Stimulated activated CD4-positive, alpha-beta T cell treated with anti-CD3 and anti-CD28 coated beads, Interleukin-1b, Interleukin-23, amount 100 ng/mL, for 4 hours (primary cell): ENCODE measurements around the gene SELENOF.
"Not testable (repeated sequence)": the region's sequence is repeated elsewhere in the genome, so short reads cannot be mapped to it uniquely, and the experiment has no call there.

Source experiments
- DNase-seq, 2 donors: peaks; one replicate each; pipeline ENCODE4 v3.0.0-alpha.2; 2020; ENCODE audit warnings: low read depth in 2 of 2

SELENOF gene

DNA sequence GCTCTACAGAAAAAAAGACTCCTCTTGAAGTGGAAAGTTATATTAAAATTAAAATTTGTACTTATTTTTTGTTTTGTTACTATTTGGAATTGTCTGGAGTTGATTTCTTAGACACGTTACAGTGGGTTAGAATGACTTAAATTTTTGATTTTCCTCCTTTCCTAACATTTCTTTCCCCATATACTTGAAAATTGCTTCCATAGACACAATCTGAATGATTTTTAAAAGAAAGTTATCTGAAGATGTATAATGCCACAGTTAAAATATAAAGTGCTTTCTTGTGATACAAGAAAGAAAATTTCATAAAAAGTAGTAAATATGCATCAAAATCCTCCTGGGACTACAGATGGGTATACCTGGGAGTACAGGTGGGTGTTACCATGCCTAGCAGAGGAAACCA, 2.8 kb upstream of the SELENOF start:
- no peak for DNase-seq

DNA sequence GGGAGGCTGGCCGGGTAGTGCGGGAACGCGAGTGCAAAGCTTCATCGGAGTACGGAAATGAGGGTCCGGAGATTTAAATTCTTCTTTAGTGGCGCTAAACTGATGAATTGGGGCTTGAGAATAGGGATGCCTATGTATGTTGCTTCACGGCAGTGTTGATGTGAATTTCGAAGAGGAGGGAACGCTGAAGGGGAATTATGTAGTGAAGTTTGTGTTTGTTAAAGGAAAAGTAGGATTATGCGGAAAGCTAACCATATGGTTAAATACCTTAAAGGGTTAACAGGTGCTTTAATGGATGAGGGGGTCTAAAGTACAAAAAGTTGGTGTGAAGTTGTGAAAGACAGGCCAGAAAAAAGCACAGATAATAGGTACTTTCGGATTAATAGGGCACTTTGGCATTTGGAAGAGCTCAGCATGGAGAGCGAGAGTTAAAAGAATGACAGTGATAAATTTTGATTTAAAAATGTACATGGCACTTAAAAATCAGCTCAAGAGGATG, 1.9 kb upstream of the SELENOF start:
- DNase-seq: no peak

DNA sequence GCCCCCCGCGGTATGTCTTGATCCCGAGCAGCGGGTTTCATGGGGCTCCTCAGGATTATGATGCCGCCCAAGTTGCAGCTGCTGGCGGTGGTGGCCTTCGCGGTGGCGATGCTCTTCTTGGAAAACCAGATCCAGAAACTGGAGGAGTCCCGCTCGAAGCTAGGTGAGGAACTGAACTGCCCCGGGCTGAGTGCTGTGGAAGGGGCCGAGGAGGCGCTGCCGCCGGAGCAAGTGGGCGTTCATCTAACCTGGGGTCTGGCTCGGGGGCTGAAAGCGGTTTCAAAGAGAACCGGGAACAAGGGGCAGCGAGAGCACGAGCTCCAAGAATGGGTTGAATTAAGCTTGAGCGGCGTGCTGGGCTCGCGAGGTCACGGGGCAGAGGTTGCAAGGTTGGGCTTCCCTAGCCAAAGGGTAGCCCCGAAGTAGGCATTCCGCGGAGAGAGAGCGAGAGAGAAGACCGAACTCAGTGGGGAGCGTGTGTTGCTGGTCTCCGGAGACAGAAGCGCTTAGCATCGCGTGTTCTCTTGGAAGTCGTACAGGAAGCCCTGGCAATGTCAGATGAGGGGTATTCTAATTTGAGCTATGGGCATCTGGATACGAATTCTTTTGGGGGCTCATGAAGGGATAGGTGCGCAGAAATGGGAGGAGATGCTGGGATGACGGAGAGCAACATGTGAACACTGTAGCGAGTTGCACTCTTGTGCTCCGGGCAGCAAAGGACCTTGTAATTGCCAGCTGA, 1.2 kb upstream of the SELENOF start:
- peak; percentile 28 to 29 for DNase-seq

DNA sequence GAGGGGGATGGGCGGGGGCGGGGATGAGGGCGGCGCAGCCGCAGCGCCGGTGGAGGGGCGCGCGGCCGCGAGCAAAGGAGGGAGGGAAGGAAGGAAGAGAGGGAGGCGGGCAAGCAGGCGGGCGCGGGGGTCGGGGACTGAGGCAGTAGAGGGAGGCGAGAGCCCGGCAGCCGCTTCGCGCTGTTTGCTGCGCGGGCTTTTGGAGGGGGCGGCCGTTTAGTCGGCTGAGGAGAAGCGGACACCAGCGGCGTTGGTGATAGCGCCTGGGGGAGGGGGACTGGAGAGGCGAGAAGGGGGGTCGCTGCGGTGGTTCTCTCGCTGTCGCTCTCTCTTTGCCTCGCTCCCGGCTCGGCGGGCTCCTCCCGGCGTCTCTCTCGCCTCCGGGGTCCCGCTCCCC, 673 bp upstream of the SELENOF start, which contains the start of gene HS2ST1:
Gene HS2ST1 (plus strand): TSS at position 35 of the 397 bp plus-strand sequence.
- DNase-seq: no peak

DNA sequence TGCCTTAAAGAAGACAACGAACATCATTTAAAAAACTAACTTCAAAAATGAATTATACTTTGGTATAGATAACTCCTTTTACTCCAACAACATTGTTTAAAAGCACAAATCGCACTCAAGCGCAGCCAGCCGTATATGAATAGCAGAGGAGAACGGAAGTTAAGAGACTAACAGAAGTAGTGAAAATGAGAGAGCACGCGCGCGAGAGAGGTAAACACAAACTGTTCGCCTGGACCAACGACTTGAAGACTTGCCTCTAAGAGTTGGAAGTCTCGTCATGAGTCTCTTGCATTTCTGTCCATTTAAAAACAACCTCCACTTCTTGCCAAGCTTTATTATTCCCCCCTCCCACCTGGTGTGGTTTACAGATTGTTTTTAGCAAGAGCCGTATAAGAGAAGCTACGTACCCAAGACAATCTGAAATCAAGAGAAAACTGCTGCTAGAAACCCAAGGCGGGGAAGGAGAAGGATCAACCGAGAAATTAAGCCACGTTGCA, 479 bp downstream of the SELENOF start:
- DNase-seq: peak; percentile 14 to 24

DNA sequence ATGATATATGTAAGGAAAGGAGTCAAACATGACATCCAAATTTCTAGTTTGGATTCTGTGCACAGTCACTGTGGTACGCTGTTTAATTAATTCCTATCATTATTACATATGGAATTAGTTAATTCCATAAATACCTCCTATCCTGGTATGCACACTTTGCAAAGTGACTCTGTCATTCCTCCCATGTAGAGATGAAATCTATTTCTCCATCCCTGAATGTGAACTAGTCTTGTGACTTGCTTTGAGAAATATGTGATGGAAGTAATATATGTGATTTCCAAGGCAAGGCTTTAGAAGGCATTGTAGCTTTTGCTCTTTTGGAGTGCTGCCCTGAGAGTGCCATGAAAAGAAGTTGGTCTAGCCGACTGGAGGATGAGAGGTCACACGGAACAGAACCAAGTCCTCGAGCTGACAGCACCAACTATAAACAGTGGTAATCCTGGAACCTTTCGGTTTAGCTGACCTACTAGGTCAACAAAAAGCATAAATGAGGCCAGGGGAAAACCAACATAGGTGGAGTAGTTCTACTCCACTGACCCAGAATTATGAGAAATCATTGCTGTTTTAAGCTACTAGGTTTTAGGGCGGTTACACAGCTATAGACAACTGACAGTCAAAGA, 1.5 kb downstream of the SELENOF start:
- DNase-seq: no peak

DNA sequence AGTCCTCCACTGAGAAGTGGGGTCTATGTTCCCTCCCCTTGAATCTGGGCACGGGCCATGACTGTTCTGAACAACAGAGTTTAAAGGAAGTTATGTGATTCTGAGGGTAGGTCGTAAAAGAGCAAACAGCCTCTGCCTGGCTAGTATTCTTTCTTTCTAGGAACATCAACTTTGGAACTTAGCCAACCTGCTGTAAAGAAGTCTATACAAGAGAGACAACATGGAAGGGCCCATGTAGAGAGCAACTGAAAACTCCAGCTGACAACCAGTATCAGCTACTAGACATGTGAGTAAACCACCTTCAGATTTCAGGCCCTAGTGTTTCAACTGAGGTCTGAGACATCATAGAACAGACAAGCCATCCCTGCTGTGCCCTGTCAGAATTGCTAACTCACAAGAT, 7.5 kb downstream of the SELENOF start:
- no peak for DNase-seq

DNA sequence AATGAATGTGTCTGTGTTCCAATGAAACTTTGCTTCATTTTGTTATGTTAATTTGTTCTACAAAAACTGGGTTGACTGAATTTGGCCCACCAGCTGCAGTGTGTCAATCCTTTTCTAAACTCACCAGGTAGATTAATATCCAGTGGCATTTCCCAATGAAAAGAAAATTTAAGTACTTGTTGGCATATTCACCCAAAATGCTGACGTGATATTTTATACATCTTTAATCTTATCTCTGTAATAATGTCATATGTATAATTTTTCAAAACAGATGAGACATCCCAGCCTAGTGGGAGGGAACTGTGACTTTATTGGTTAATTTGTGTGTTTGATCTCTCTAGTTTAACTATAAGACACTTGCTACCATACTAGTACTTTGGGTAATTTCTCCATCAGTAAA, 8.1 kb downstream of the SELENOF start:
- DNase-seq: no peak

DNA sequence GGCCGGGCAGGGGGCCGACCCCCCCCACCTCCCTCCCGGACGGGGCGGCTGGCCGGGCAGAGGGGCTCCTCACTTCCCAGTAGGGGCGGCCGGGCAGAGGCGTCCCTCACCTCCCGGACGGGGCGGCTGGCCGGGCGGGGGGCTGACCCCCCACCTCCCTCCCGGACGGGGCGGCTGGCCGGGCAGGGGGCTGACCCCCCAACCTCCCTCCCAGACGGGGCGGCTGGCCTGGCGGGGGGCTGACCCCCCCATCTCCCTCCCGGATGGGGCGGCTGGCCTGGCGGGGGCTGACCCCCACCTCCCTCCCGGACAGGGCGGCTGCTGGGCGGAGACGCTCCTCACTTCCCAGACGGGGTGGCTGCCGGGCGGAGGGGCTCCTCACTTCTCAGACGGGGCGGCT, 14.5 kb downstream of the SELENOF start:
- not testable (repeated sequence) for DNase-seq

DNA sequence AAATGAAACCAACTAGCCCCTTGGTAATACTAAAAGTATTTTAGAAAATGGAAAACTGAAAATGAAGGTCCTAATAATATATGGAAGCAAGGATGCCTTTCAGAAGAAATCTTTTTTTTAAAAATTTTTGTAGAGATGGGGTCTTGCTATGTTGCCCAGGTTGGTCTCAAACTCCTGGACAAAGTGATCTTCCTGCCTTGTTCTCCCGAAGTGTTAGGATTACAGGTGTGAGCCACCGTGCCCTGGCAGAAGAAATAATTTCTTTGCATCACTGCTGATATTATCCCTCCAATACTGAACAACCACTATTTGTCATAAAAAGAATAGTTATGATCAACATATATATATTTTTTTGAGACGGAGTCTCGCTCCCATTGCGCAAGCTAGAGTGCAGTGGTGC, 25.6 kb downstream of the SELENOF start:
- DNase-seq: no peak

DNA sequence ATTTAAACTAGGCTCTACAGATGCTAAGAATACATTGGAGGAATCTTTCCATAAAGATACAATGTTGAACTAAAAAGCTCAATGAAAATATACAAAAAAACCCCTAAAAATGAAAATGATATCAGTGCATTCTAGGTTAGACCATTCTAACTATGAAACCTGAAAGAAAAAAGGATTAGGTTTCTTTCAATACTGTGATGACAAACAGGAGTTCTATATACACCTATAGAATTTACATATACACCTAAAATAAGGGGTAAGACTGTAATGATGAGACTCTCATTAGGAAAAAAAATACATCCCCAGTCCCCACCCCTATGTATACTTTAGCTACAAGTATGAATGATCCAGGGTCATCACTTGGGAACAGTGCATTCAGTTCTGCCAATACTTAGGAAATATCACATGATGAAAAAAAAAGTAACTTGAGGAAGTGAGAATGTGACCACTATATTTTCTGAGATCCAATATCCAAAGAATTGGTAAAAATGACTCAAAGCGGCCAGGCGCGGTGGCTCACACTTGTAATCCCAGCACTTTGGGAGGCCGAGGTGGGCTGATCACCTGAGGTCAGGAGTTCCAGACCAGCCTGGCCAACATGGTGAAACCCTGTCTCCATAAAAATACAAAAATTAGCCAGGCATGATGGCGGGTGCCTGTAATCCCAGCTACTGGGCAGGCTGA, 26.3 kb downstream of the SELENOF start:
- DNase-seq: no peak

DNA sequence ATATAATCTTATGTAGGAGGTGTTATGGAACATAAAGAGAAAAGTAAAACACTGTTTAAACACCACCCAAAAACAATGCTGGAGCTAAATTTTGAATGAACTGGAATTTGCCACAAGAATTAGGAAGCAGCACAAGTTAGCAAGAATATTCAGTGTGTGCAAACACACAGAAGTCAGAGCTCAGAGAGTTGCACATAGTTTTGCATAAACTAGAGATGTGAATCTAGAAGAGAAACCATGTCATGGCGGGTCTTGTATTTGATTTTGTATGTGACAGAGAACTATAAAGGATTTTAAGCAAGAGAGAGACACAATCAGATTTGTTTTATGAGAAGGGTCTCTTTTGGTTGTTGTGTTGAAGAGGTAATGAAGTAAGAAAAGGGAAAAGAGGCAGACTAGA, 38.2 kb downstream of the SELENOF start:
- DNase-seq: no peak

DNA sequence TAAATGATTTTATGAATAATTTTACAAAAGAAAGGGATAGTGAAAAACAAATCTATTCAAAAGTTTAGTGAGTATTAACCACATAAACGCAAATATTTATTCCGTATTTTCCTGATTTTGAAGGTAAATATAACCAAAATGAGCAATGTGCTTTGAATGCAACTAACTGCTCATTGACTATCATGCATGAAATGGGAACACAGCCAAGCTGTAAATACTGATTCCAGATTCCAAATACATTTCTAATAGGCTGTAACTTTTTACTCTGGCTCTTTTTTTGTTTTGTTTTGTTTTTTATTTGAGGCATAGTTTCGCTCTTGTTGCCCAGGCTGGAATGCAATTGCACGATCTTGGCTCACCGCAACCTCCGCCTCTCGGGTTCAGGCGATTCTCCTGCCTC, 41.8 kb downstream of the SELENOF start:
- no peak for DNase-seq

DNA sequence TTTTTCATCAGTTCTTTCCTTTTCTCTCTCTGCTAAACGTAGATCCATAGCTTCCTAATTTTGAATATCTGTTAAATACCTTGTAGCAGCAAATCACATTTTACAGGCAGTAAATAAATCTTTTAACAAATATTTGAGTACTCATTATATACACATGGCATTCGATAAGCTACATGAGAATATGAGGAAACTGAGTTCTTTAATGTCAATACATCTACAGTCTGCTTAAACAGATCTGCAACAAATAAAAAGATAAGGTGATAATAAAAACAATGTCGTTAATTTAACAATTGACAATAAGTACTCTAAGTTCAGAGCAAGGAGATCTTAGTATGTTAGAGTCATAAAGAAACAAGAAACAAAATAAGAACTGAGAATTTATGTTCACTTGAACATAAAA, 42.9 kb downstream of the SELENOF start:
- no peak for DNase-seq

DNA sequence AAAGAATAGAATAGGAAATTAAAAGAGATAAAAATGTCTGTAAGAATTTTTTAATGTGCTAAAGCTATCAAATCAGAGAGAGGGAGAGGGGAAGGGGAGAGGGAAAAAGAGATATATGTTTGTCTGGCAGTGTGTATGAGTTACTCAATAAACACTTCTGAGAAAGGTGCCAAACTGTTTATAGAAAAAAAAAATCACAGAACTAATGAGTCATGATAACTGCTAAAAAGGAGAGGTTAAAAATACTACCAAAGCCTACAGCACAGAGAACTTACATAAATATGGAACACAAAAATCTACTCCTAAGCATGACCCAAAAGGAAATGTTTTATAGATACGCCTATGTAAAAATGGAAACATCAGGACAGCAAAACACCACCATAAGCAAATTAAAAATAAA, 45.4 kb downstream of the SELENOF start:
- DNase-seq: no peak

DNA sequence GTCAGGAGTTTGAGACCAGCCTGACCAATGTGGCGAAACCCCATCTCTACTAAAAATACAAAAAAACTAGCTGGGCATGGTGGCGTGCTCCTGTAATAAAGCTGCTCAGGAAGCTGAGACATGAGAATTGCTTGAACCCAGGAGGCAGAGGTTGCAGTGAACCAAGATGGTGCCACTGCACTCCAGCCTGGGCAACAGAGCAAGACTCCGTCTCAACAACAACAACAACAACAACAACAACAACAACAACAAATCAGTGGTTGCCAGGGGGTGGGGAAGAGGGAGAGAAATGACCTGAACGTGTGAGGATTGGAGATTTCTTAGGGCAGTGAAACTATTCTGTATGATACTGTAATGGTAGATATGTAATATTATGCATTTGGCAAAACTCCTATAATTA, 46.6 kb downstream of the SELENOF start:
- not testable (repeated sequence) for DNase-seq

DNA sequence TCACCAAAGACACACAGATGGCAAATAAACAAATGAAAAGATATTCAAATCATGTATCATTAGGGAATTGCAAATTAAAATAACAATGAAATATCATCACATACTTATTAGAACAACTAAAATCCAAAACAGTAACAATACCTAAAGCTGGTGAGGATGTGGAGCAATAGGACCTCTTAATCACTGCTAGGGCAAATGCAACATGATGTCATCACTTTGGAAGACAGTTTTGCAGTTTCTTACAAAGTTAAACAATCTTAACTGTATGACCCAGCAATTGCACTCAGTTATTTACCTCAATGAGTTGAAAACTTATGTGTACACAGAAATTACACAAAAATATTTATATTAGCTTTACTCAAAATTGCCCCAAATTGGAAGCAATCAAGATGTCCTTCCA, 47.3 kb downstream of the SELENOF start:
- no peak for DNase-seq

DNA sequence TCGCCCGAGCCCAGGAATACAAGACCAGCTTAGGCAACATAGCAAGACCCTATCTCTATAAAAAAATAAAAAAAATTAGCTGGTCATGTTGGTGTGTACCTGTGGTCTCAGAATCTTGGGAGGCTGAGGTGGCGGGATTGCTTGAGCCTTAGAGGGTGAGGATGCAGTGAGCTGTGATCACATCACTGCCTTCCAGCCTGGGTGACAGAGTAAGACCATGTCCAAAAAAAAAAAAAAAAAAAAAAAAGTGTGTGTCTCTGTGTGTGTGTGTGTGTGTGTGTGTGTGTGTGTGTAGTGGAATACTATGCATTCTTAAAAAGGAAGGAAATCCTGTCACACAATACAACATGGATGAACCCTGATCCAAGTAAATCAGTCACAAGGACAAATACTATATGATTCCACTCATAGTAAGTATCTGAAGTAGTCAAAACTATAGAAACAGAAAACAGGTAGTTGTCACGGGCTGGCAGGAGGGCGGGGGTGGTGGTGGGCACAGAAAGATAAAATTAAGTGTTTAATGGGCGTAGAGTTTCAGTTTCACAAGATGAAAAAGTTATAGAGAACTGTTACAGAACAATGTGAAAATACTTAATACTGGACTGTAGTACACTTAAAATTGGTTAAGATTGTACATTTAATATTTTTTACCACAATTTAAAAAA, 47.8 kb downstream of the SELENOF start:
- DNase-seq: no peak

DNA sequence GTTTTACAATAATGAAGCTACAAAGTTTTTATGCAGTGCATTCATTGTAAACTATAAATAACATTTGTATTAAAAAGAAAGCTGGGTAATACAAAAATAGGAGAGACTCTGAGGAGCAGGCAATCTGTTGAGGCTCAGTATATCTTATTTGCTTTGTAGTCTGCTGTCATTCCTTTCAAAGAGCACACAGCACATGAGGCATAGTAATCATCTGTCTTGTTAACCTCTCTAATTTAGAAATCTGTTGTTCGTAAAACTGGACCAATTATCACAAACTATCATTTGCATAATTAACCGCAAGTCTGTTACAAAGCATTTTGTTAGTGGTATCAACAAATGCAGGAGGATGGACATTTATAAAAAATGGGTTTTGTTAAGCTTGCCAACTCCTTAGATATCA, 51.0 kb downstream of the SELENOF start:
- no peak for DNase-seq

DNA sequence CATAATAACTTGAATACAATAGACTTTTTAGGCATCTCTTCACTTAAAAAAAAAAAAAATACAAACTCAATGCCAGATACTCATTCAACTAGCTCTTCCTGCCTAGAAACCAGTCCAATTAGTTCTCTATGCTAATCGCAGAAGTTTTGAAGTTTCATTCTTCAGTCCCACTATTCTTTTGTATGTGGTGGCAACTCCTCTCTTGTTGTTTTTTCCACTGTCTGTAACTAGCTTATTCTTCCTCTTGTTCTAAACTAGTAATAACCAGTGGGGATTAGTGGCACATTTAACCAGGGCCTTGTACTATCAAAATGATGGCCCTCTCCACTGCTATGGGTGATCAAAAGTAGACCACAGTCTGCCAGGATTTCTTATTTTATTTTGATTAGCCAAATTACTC, 52.5 kb downstream of the SELENOF start:
- no peak for DNase-seq

DNA sequence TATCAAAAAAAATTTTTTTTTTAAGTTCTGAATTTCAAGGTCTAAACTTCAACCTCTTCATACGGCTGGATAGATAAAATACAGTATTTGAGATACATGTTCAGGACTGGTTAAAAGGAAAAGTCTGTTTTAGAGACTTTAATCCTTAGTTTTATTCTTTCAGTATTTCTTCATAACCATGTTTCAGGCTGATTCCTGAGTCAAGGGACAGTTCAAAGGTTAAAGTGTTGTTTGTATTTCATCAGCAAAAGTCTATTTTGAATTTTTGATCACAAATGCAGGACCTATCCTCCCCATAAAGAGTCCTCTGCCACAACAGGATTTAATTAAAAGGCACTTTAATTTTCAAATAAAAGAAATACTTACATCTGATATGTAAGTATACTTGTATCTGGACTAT, 53.5 kb downstream of the SELENOF start:
- no peak for DNase-seq

DNA sequence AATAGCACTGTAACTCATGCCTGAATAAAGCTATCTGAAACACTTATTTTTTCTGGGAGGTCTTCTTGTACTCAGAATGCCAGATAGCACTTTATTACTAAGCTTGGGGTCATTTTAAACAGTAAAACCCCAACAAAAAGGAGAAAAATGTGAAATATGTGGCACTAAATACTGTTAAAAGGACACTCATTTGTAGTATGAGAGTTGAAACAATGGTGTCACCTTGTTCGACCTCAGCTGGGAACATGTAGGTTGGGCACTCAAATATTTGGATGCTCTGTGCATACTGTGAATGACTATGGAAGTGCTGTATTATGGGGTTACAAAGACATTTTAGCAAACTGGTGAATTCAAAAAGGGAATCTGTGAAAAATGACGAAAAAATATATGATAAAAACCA, 53.9 kb downstream of the SELENOF start:
- no peak for DNase-seq
